ENCODE results near the gene ACIN1. TPM values are rescaled to one million over a fixed set of nuclear protein-coding genes. Genes with fewer than 3 reads are reported as not detected.
A peak's percentile ranks its signal among the peaks of the same experiment; 100 is the strongest.

ACIN1 gene
- total and polyA plus RNA-seq, 9 of the 15 experiments (the other 6 are each of a cell fraction or from before 2014, with no cell fraction given) = 5.0 to 196 (median 129) TPM

DNA sequence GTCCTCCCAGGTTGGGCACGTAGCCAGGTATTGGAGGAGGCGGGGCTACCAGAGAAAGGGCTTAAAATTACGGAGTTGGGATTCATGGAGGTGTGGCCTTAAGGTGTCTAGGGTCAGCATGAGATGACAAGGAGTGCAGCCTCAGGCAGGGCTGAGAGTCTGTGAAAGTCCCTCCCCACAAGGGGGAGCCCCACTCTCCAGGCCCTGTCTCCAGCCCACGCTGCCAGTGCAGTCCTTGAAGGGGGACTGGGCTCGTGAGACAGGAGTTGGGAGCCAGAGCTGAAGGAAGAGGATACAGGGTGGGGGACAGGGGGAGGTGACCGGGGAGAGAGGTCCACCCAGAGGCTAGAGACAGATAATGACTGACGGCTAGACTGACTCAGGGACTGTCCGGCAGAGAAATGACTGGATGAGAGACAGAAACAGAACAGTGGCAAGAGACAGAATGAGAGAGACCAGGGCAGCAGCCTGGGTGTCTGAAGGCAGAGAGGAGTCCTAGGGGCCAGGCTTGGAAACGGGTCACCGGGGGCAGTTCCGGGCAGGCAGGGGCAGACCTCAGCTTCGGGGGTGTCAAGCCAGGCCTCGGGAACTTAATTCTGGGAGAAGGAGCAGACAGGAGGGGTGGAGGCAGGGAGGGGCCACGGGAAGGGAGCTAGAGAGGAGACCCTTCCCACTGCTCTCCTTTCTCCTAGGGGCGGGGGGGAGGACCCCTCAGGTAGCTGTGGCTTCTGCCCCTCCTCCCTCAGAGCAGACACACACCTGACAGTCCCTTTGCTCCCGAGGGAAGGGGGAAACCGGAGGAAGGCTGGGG is 38.6 kb downstream of the ACIN1 start:
- Histone ChIP-seq H3K36me3 (ENCODE audit: control insufficient read depth, insufficient read depth, low read length) (peaks cover 28% of the 10 kb centered on the region), H3K4me1 (replicated peaks in 1 of 2; ENCODE audit: control insufficient read depth in 2 of 2, insufficient read depth in 2 of 2, low read length in 2 of 2) (peaks cover 11 to 51% of the 10 kb centered on the region in 2 experiments), H3K79me2 (ENCODE audit: control insufficient read depth, insufficient read depth, low read length) (no peaks in the 10 kb centered on the region; the same call in 2 of the 3 replicates), H3K9ac (ENCODE audit: insufficient read depth in 1 of 2, low read depth in 2 of 2, low read length in 2 of 2) (peak overlapping the region; percentile 47 to 91), H3K27ac (ENCODE audit: extremely low read depth, low read depth, low read length) (peak overlapping the region; percentile 7; the same call in 2 of the 3 replicates), H3K4me2 (ENCODE audit: insufficient read depth, low read length) (peak overlapping the region; percentile 74), H3K4me3 (peak overlapping the region; percentile 69), H3K9me1 (ENCODE audit: control insufficient read depth, insufficient read depth, low read length) (no peaks in the 10 kb centered on the region), H3K27me3 (ENCODE audit: control insufficient read depth in 2 of 2, insufficient read depth in 2 of 2, low read length in 2 of 2) (no peaks in the 10 kb centered on the region), H2AFZ (ENCODE audit: low read depth, low read length) (peak overlapping the region; percentile 78), H3K9me3 (replicated peaks; ENCODE audit: control insufficient read depth, insufficient read depth, low read depth, low read length) (no peaks in the 10 kb centered on the region), H4K20me1 (replicated peaks; ENCODE audit: control insufficient read depth, insufficient read depth, low read length) (0 out of 2 replicates have a peak, but pooled peaks cover 2% of the 10 kb centered on the region)
- POLR2A ChIA-PET = interaction anchor here (0.6 to 2.0 kb wide), 11 partner anchors 22 to 238 kb away, joined by 3 to 17 read pairs (median 3); partner anchors contain the start of genes HAUS4 and PSMB5
- no TSS peak for BruUV-seq (replicated peaks)
- FAIRE-seq (peak; percentile 97), ATAC-seq (peak; percentile 83), DNase-seq (ENCODE audit: extremely low read depth in 1 of 4, low spot score in 3 of 4) (peak; percentile 87 to 92 (median 89))
- WGBS (ENCODE audit: insufficient coverage, low coverage, missing lambda C conversion rate) = 8% methylated on average over 13 of the region's 17 CpGs
- intact Hi-C loops (cut with micrococcal nuclease) (loop anchor here (1.0 kb wide), 2 partner anchors 53 to 62 kb away; no protein-coding TSS in a partner anchor), in situ Hi-C loops (cut with MboI) (no loop called here)
- CTCF ChIA-PET (ENCODE audit: low intra/inter-chr PET ratio) = interaction anchor here (0.8 to 9.2 kb wide), 6 partner anchors 50 to 500 kb away, joined by 3 to 141 read pairs (median 16); partner anchors contain the start of gene AJUBA
- TF ChIP-seq CHD2 (IDR thresholded peaks at IDR 0.05; ENCODE audit: low read depth, low read length) (0 out of 2 replicates have a peak, but pooled peaks have one; percentile 31), TBP (optimal IDR thresholded peaks at IDR 0.05; ENCODE audit: low read depth, low read length) (peak; percentile 41), MEF2A (IDR thresholded peaks at IDR 0.05; ENCODE audit: control insufficient read depth, low read depth, low read length) (no peak), BRCA1 (IDR thresholded peaks at IDR 0.05) (no peak), BRCA1 (CRISPR knock-in tag; IDR thresholded peaks at IDR 0.05) (no peak), ZBTB17 (CRISPR knock-in tag; IDR thresholded peaks at IDR 0.05) (no peak), LARP7 (IDR thresholded peaks at IDR 0.05) (0 out of 2 replicates have a peak, but pooled peaks have one; percentile 58), SMAD2 (IDR thresholded peaks at IDR 0.05; ENCODE audit: low read depth, low read length) (no peak), MTA1 (IDR thresholded peaks at IDR 0.05; ENCODE audit: borderline replicate concordance) (peak; percentile 44; the same call in 1 of the 2 replicates), ERF (CRISPR knock-in tag; IDR thresholded peaks at IDR 0.05) (no peak), JUND (IDR thresholded peaks at IDR 0.05; ENCODE audit: borderline replicate concordance, low read depth, low read length) (peak; percentile 57; the same call in 1 of the 2 replicates), JUND (tag; IDR thresholded peaks at IDR 0.05; ENCODE audit: borderline replicate concordance, low read depth, low read length) (peak; percentile 36; the same call in 1 of the 3 replicates), ARNT (IDR thresholded peaks at IDR 0.05) (peak; percentile 42 to 60; a peak in 1 of 4 replicates), ZNF584 (CRISPR knock-in tag; IDR thresholded peaks at IDR 0.05; ENCODE audit: low read depth) (no peak), ZNF354B (CRISPR knock-in tag; IDR thresholded peaks at IDR 0.05) (no peak)
- TF ChIP-seq, protein P1, sequence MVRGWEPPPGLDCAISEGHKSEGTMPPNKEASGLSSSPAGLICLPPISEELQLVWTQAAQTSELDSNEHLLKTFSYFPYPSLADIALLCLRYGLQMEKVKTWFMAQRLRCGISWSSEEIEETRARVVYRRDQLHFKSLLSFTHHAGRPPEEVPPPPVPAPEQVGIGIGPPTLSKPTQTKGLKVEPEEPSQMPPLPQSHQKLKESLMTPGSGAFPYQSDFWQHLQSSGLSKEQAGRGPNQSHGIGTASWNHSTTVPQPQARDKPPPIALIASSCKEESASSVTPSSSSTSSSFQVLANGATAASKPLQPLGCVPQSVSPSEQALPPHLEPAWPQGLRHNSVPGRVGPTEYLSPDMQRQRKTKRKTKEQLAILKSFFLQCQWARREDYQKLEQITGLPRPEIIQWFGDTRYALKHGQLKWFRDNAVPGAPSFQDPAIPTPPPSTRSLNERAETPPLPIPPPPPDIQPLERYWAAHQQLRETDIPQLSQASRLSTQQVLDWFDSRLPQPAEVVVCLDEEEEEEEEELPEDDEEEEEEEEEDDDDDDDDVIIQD (CRISPR knock-in tag; IDR thresholded peaks at IDR 0.05) = no peak
- TF ChIP-seq, protein P2, sequence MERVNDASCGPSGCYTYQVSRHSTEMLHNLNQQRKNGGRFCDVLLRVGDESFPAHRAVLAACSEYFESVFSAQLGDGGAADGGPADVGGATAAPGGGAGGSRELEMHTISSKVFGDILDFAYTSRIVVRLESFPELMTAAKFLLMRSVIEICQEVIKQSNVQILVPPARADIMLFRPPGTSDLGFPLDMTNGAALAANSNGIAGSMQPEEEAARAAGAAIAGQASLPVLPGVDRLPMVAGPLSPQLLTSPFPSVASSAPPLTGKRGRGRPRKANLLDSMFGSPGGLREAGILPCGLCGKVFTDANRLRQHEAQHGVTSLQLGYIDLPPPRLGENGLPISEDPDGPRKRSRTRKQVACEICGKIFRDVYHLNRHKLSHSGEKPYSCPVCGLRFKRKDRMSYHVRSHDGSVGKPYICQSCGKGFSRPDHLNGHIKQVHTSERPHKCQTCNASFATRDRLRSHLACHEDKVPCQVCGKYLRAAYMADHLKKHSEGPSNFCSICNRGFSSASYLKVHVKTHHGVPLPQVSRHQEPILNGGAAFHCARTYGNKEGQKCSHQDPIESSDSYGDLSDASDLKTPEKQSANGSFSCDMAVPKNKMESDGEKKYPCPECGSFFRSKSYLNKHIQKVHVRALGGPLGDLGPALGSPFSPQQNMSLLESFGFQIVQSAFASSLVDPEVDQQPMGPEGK (CRISPR knock-in tag; IDR thresholded peaks at IDR 0.05; ENCODE audit: borderline replicate concordance) = no peak
- TF ChIP-seq, protein P3, sequence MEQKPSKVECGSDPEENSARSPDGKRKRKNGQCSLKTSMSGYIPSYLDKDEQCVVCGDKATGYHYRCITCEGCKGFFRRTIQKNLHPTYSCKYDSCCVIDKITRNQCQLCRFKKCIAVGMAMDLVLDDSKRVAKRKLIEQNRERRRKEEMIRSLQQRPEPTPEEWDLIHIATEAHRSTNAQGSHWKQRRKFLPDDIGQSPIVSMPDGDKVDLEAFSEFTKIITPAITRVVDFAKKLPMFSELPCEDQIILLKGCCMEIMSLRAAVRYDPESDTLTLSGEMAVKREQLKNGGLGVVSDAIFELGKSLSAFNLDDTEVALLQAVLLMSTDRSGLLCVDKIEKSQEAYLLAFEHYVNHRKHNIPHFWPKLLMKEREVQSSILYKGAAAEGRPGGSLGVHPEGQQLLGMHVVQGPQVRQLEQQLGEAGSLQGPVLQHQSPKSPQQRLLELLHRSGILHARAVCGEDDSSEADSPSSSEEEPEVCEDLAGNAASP (IDR thresholded peaks at IDR 0.05) = no peak

All from K562 (cell line).